Measurements from ENCODE around the gene GIT1. TPM values are rescaled to one million over a fixed set of nuclear protein-coding genes. Genes with fewer than 3 reads are reported as not detected.

GIT1 gene
- total and polyA plus RNA-seq, 11 donors = 23.0 to 52.9 (median 31.4) TPM

DNA sequence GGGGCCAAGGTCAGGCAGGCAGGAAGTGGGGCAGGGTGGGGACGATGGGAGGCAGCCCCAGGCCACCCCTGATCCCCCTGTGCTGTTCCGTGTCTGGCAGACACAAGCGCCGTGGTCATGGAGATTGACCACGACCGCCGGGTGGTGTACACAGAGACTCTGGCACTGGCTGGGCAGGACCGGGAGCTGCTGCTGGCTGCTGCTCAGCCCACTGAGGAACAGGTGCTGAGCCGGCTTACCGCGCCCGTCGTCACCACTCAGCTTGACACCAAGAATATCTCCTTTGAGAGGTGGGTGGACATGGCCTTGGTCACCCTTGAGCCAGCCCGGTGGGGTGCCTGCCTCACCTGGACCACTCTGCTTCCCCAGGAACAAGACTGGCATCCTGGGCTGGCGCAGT is 19.5 kb upstream of the GIT1 start:
- Histone ChIP-seq H3K9me3 (no peaks in the 10 kb centered on the region), H3K36me3 (peaks cover 0 to 6% (median 0%) of the 10 kb centered on the region in 9 donors), H3K4me1 (peaks cover 3 to 17% (median 12%) of the 10 kb centered on the region in 12 donors), H3K4me3 (no peak overlapping the region), H3K27me3 (no peaks in the 10 kb centered on the region), H3K27ac (no peak overlapping the region)
- intact Hi-C loops (cut with DNase I) = no loop called here
- 90 to 100% (median 93%) methylated on average over 1 to 15 of the region's 15 CpGs for WGBS, 4 donors
- DNase-seq = peak in 1 of 5 donors; percentile 46
- no peak for TF ChIP-seq POLR2A (IDR thresholded peaks at IDR 0.05)
- TF ChIP-seq, protein P1, sequence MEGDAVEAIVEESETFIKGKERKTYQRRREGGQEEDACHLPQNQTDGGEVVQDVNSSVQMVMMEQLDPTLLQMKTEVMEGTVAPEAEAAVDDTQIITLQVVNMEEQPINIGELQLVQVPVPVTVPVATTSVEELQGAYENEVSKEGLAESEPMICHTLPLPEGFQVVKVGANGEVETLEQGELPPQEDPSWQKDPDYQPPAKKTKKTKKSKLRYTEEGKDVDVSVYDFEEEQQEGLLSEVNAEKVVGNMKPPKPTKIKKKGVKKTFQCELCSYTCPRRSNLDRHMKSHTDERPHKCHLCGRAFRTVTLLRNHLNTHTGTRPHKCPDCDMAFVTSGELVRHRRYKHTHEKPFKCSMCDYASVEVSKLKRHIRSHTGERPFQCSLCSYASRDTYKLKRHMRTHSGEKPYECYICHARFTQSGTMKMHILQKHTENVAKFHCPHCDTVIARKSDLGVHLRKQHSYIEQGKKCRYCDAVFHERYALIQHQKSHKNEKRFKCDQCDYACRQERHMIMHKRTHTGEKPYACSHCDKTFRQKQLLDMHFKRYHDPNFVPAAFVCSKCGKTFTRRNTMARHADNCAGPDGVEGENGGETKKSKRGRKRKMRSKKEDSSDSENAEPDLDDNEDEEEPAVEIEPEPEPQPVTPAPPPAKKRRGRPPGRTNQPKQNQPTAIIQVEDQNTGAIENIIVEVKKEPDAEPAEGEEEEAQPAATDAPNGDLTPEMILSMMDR (IDR thresholded peaks at IDR 0.05) = no peak
- ATAC-seq = no peak

DNA sequence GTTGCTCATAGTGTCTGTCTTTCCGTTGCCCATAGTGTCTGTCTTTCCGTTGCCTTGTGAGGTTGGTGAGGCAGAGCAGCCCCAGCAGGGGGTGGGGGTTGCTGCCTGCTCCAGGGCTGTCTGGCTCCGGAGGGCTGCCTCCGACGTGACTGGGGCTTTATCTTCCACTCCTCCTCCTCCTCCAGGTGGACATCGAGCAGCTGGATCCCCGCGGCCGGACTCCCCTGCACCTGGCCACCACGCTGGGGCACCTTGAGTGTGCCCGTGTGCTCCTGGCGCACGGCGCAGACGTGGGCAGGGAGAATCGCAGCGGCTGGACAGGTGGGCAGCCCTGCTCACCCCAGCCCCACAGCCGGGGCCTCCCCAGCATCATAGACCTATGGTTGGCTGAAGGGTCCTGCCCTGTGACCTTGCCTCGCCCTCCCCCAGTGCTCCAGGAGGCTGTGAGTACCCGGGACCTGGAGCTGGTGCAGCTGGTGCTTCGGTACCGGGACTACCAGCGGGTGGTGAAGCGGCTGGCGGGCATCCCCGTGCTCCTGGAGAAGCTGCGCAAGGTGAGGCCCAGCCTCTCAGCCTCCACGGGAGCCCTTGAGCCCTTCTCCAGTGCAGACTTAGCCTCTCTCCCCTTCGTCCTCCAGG is 18.2 kb upstream of the GIT1 start:
- Histone ChIP-seq H3K4me3 (no peak overlapping the region), H3K27ac (no peak overlapping the region), H3K27me3 (no peaks in the 10 kb centered on the region), H3K4me1 (peaks cover 0 to 10% (median under 1%) of the 10 kb centered on the region in 12 donors), H3K36me3 (peaks cover 0 to 6% (median 0%) of the 10 kb centered on the region in 9 donors), H3K9me3 (no peaks in the 10 kb centered on the region)
- DNase-seq (peak in 1 of 5 donors; percentile 23), ATAC-seq (no peak)
- TF ChIP-seq, protein P1 (IDR thresholded peaks at IDR 0.05) = no peak
- no peak for TF ChIP-seq POLR2A (IDR thresholded peaks at IDR 0.05)
- 78 to 89% (median 85%) methylated on average over 6 to 29 of the region's 29 CpGs for WGBS, 4 donors
- intact Hi-C loops (cut with DNase I) = no loop called here

DNA sequence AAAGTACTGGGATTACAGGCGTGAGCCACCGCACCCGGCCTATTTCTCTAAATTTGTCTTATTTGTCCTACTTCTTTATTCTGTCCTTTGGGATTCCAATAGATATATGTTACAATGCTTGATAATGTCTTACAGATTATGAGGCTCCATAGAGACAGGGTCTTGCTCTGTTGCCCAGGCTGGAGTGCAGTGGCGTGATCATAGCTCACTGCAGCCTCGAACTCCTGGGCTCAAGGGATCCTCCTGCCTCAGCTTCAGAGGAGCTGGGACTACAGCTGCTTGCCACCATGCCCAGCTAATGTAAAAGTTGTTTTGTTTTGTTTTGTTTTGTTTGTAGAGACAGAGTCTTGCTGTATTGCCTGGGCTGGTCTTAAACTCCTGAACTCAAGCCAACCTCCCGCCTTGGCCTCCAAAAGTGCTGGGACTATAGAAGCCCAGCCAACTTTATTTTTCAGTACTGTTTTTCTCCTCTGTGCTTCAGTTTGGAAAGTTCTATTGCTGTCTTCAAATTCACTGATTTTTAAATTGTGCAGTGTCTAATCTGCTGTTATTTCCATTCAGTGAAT is 13.7 kb upstream of the GIT1 start:
- TF ChIP-seq, protein P1 (IDR thresholded peaks at IDR 0.05) = no peak
- TF ChIP-seq POLR2A (IDR thresholded peaks at IDR 0.05) = no peak
- Histone ChIP-seq H3K4me3 (no peak overlapping the region), H3K36me3 (no peaks in the 10 kb centered on the region), H3K9me3 (no peaks in the 10 kb centered on the region), H3K4me1 (peaks cover 0 to 9% (median 0%) of the 10 kb centered on the region in 12 donors), H3K27me3 (no peaks in the 10 kb centered on the region), H3K27ac (no peak overlapping the region)
- whole genome bisulfite sequencing, 4 donors = 85 to 91% (median 89%) methylated on average over 6 of the region's 6 CpGs
- intact Hi-C loops (cut with DNase I) = no loop called here
- ATAC-seq (no peak), DNase-seq (no peak)

DNA sequence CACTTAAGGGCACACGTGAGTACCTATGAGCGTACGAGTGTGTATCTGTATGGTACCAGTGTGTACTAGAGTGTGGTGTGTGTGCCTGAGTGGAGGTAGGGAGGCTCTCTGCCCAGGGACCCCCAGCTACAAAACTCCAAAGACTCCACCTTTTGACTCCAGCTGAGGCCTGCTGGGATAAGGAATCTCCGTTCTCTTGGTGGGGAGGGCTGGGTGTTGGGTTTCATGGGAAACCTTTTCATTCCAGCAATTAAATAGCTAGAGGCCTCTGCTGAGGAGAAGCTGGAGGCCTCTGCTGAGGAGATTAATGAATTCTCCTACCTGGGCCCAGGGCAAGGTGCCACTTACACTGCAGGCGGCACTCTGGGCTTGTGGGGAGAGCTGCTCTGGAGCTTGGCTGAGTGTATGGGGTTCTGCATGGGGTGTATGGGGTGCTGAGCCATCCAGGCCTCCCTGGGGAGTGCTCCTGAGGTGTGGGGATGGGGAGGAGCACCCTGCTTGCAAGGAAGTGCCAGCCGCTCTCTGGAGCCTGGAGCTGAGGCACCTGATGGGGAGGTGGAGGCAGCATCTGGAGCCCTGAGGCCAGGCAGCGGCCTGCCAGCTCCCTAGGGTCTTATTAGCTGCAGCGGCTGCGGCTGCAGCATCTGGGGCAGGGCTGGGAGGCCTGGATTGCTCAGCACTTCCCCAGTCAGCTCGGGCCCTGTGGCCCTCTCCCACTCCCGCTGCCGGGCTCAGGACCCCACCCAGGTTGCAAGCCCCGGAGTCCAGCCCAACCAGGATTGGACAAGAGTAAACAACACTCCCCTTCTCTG is 8.1 kb upstream of the GIT1 start:
- H3K4me1 ChIP-seq = peaks cover 0 to 50% (median 24%) of the 10 kb centered on the region in 12 donors
- no peak overlapping the region for H3K4me3 ChIP-seq
- ATAC-seq (no peak), DNase-seq (peak in 2 of 5 donors; percentile 25 to 29)
- H3K36me3 ChIP-seq = no peaks in the 10 kb centered on the region
- TF ChIP-seq, protein P1 (IDR thresholded peaks at IDR 0.05) = no peak
- TF ChIP-seq POLR2A (IDR thresholded peaks at IDR 0.05) = no peak
- 60 to 71% (median 66%) methylated on average over 7 to 13 of the region's 13 CpGs for WGBS, 4 donors
- H3K27me3 ChIP-seq = no peaks in the 10 kb centered on the region
- no peaks in the 10 kb centered on the region for H3K9me3 ChIP-seq
- intact Hi-C loops (cut with DNase I) = no loop called here
- H3K27ac ChIP-seq = peak overlapping the region in 2 of 12 donors; percentile 5 to 35

All from heart left ventricle (tissue), 16 donors.